GM18505 (cell line): Measurements from ENCODE around the gene SUN1.

Experiments used
- ATAC-seq: cut with Tn5 transposase; IDR thresholded peaks from one replicate; pipeline ENCODE4 v1.9.1; 2021; ENCODE audit not compliant: unreplicated experiment
- POLR2A ChIP-seq: IDR thresholded peaks from 4 replicates; pipeline ENCODE4 v1.6.1; 2011; ENCODE audit warnings: borderline replicate concordance; ENCODE audit not compliant: insufficient read depth, insufficient read length; ENCODE audit errors: extremely low read depth

Gene SUN1

GRCh38 chr7:896346-897075, 64.2 kb downstream of the SUN1 start:
- no peak for TF ChIP-seq POLR2A

DNA sequence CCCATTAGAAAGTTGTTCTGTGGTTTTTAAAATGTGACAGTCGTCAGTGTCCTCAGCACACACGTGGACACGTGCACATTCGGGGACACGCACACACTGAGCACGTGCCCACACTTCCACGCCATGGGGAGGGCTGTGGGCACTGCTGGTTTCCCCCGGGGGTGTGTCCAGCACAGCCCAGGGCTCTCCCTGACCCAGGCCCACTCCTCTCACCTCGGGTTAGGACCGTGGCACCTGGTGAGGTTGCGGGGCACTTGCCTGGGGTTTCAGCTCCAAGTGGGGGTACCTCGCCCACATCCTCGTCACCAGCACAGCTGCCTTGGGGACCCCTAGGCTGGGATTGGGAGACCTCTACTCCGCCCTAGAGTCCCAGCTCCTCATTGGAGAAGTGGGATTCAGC, 64.8 kb downstream of the SUN1 start:
- no peak for ATAC-seq
- no peak for TF ChIP-seq POLR2A

More at GRCh38 chr7:896346-897075, 64.2 kb downstream of the SUN1 start:
- ATAC-seq, result no peak

DNA sequence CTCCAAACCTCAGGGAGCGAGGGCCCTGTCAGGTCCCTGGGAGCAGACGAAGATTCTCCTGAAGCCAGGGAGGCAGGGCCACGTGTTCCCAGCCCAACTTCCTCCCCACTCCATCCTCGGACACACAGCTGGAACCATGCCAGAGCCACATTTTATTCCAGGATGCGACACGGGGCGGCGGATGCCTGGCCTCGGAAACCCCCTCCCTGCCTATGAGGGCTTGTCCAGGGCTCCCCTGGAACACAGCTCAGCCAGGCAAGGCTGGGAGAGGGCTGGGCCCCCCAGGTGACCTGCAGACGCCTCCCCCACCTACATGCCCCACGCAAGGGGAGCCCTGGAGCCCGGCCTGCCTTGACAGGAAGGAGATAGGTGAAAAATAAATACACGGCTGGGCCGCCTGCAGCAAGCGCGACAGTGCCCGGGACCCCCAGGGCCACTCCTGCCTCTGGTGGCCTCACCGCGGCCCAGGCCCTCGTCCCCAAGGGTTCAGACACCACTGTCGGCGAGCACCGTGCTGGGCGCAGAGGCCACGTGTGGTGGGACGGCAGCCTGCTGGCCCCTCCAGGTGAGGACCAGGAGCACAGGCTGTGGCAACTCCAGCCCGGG, 65.6 kb downstream of the SUN1 start:
- no peak for TF ChIP-seq POLR2A
- no peak for ATAC-seq

GRCh38 chr7:898460-898854, 66.2 kb downstream of the SUN1 start:
- no peak for TF ChIP-seq POLR2A
- no peak for ATAC-seq

GRCh38 chr7:898855-899681, 66.8 kb downstream of the SUN1 start:
- ATAC-seq, result no peak
- TF ChIP-seq POLR2A, result no peak

DNA sequence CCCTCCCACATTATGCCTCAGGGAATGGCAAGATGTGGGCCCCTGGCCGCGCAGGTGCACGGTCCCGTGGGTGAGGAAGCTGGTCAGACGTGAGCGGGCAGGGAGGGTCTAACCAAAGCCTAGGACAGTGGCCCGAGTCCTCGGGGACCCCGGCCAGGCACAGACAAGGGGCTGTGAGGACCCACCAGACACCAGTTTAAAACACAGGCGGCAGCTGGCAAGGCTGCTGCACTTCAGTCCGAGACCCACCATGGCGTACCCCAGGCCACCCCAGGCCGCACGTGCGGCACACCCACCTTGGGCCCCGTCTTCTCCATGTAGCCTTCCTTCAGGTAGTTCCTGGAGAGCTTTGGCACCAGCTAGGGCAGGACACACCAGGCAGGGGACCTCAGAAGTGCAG, 67.5 kb downstream of the SUN1 start:
- no peak for TF ChIP-seq POLR2A
- no peak for ATAC-seq

- no peak for TF ChIP-seq POLR2A
- ATAC-seq, result no peak
Measured at GRCh38 chr7:900331-901040, 68.2 kb downstream of the SUN1 start.

DNA sequence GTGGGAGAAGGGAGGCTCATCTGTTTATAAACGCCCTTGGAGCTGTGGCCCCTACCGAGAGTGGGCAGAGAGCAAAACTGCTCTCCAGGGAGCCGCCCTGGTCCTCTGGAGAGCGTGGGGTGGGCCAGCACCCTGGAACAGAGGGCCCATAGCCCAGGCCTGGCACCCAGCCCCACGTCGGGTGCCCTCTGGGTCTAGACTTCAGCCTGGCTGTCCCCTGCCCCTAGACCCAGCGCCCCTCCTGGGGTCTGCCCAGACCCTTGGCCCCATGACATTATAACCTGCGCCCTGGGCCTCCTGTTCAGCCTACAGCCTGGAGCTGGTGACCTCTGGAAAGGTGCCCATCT, 68.7 kb downstream of the SUN1 start:
- no peak for TF ChIP-seq POLR2A
- no peak for ATAC-seq

- no peak for ATAC-seq
- TF ChIP-seq POLR2A, result no peak
Measured at GRCh38 chr7:901388-902154, 69.3 kb downstream of the SUN1 start.

DNA sequence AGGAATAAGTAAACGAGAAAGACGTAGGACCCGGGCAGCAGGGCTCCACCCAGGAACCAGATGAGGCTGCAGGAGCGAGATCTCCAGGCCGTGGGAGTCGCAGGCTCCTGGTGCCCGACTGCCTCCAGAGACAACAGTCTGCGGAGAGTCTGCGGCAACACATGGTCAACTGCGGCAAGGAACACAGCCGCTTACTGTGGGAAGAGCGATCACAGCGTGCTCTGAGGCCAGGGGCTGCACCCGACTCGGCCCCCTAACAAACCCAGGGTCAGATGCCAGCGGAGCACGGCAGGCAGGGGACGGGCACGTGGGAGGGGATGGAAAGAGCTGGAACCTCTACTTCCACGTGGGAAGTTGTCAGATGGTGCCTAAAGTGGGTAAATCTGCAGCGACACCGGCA, 70.7 kb downstream of the SUN1 start:
- ATAC-seq, result no peak
- no peak for TF ChIP-seq POLR2A

- TF ChIP-seq POLR2A, result no peak
- ATAC-seq, result no peak
Measured at GRCh38 chr7:903921-904755, 71.9 kb downstream of the SUN1 start.

DNA sequence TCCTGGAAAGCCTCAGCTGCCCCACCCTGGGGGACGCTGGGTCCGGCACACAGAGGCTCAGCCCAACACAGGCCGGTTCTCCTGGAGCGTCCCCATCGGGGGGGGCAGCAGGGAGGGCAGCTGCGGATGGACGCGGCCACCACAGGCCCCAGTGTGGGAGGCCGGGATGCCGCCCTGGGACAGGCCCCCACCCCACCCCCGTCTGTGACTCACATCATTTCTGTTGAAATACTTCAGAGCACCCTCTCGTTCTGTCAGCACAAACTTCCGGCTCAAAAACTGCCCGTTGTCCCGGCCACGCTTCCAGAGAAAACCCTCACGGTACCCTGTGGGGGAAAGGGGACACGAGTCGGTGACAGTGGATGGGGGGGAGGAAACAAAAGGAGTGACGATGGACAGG, 72.6 kb downstream of the SUN1 start:
- no peak for ATAC-seq
- no peak for TF ChIP-seq POLR2A
